GM12873 (cell line): Measurements from ENCODE around the gene TCF3.

Experiments
- CTCF ChIP-seq: IDR thresholded peaks from 2 replicates; pipeline ENCODE4 v1.5.1; 2012; ENCODE audit warnings: low read depth, mild to moderate bottlenecking, moderate library complexity, low read length, control low read depth; ENCODE audit not compliant: insufficient read depth; ENCODE audit errors: missing control alignments

The TCF3 gene

GRCh38 chr19:1571358-1571757, 81.1 kb downstream of the TCF3 start:
- no peak for TF ChIP-seq CTCF

- no peak for TF ChIP-seq CTCF
Measured at GRCh38 chr19:1570836-1571235, 81.6 kb downstream of the TCF3 start.

GRCh38 chr19:1569997-1570396, 82.4 kb downstream of the TCF3 start:
- no peak for TF ChIP-seq CTCF

GRCh38 chr19:1568320-1569019, 83.9 kb downstream of the TCF3 start, which contains the start of gene MEX3D:
Gene MEX3D, minus strand, starts transcription at chr19:1568325. Its CDS starts 267 bp downstream, at chr19:1568058.
- TF ChIP-seq CTCF, result no peak

GRCh38 chr19:1567848-1568227, 84.6 kb downstream of the TCF3 start:
- TF ChIP-seq CTCF, result no peak

GRCh38 chr19:1567116-1567847, 85.1 kb downstream of the TCF3 start:
- TF ChIP-seq CTCF, result no peak

- TF ChIP-seq CTCF, result no peak
Measured at GRCh38 chr19:1566392-1567115, 85.9 kb downstream of the TCF3 start.
